ENCODE measurements around the gene PI4KB. TPM values are rescaled to one million over a fixed set of nuclear protein-coding genes. Genes with fewer than 3 reads are reported as not detected.

PI4KB gene
- total RNA-seq, 1 donor from 2014 or later = 54.7 TPM

- Mint-ChIP-seq H3K9me3 (ENCODE audit: low read depth) (no peaks in the 10 kb centered on the region), H3K27ac (ENCODE audit: unreplicated experiment) (no peak overlapping the region), H3K36me3 (ENCODE audit: low read depth) (peaks cover 14% of the 10 kb centered on the region), H3K4me1 (ENCODE audit: low read depth) (peaks cover 25% of the 10 kb centered on the region), H3K27me3 (ENCODE audit: low read depth) (no peaks in the 10 kb centered on the region), H3K4me3 (ENCODE audit: unreplicated experiment) (no peak overlapping the region)
- no peak for TF ChIP-seq CTCF (IDR thresholded peaks at IDR 0.05)
- no peak for DNase-seq (ENCODE audit: low spot score)
These were observed 15.4 kb upstream of the PI4KB start for GRCh38 chr1:151342569-151342968.

- peak overlapping the region; percentile 49 for H3K27ac Mint-ChIP-seq (ENCODE audit: unreplicated experiment)
- H3K27me3 Mint-ChIP-seq (ENCODE audit: low read depth) = no peaks in the 10 kb centered on the region
- DNase-seq (ENCODE audit: low spot score) = no peak
- peaks cover 14% of the 10 kb centered on the region for H3K36me3 Mint-ChIP-seq (ENCODE audit: low read depth)
- no peaks in the 10 kb centered on the region for H3K9me3 Mint-ChIP-seq (ENCODE audit: low read depth)
- no peak overlapping the region for H3K4me3 Mint-ChIP-seq (ENCODE audit: unreplicated experiment)
- TF ChIP-seq CTCF (IDR thresholded peaks at IDR 0.05) = no peak
- peaks cover 20% of the 10 kb centered on the region for H3K4me1 Mint-ChIP-seq (ENCODE audit: low read depth)
These were observed 14.8 kb upstream of the PI4KB start for GRCh38 chr1:151342021-151342420.

GRCh38 chr1:151340870-151341754 lies 13.9 kb upstream of the PI4KB start:
- Mint-ChIP-seq H3K36me3 (ENCODE audit: low read depth) (peaks cover 14% of the 10 kb centered on the region), H3K27me3 (ENCODE audit: low read depth) (no peaks in the 10 kb centered on the region), H3K27ac (ENCODE audit: unreplicated experiment) (peak overlapping the region; percentile 9), H3K4me1 (ENCODE audit: low read depth) (peaks cover 11% of the 10 kb centered on the region), H3K4me3 (ENCODE audit: unreplicated experiment) (no peak overlapping the region), H3K9me3 (ENCODE audit: low read depth) (no peaks in the 10 kb centered on the region)
- DNase-seq (ENCODE audit: low spot score) = no peak
- peak; percentile 96 for TF ChIP-seq CTCF (IDR thresholded peaks at IDR 0.05)

- Mint-ChIP-seq H3K36me3 (ENCODE audit: low read depth) (no peaks in the 10 kb centered on the region), H3K27me3 (ENCODE audit: low read depth) (no peaks in the 10 kb centered on the region), H3K9me3 (ENCODE audit: low read depth) (no peaks in the 10 kb centered on the region), H3K4me1 (ENCODE audit: low read depth) (peaks cover 5% of the 10 kb centered on the region), H3K4me3 (ENCODE audit: unreplicated experiment) (no peak overlapping the region), H3K27ac (ENCODE audit: unreplicated experiment) (no peak overlapping the region)
- no peak for TF ChIP-seq CTCF (IDR thresholded peaks at IDR 0.05)
- DNase-seq (ENCODE audit: low spot score) = no peak
These were observed 9.3 kb upstream of the PI4KB start for GRCh38 chr1:151336556-151336955.

GRCh38 chr1:151334822-151335221 lies 7.6 kb upstream of the PI4KB start:
- H3K4me1 Mint-ChIP-seq (ENCODE audit: low read depth) = no peaks in the 10 kb centered on the region
- H3K27ac Mint-ChIP-seq (ENCODE audit: unreplicated experiment) = no peak overlapping the region
- H3K27me3 Mint-ChIP-seq (ENCODE audit: low read depth) = no peaks in the 10 kb centered on the region
- no peaks in the 10 kb centered on the region for H3K36me3 Mint-ChIP-seq (ENCODE audit: low read depth)
- no peak overlapping the region for H3K4me3 Mint-ChIP-seq (ENCODE audit: unreplicated experiment)
- H3K9me3 Mint-ChIP-seq (ENCODE audit: low read depth) = no peaks in the 10 kb centered on the region
- no peak for TF ChIP-seq CTCF (IDR thresholded peaks at IDR 0.05)
- DNase-seq (ENCODE audit: low spot score) = no peak

All from chondrocyte (in vitro differentiated cells).